CD14-positive monocyte (primary cell): ENCODE measurements around the gene ZEB2. TPM values are rescaled to one million over a fixed set of nuclear protein-coding genes. Genes with fewer than 3 reads are reported as not detected.

Experiments
- DNase-seq, 3 donors: peaks; one replicate each; pipeline ENCODE4 v3.0.0-alpha.2; 2011 to 2022
- H2AFZ ChIP-seq: 2 replicates; pipeline ENCODE4 v1.6.0; 2012; ENCODE audit warnings: mild to moderate bottlenecking, low read depth, low read length, inconsistent platforms; ENCODE audit not compliant: insufficient read depth, poor library complexity, severe bottlenecking
- H3K27ac ChIP-seq, 2 donors: 1 replicate in 1 of 2; 2 replicates in 1 of 2; pipeline ENCODE4 v1.5.1; 2012 to 2013; ENCODE audit warnings: low read length in 2 of 2, control low read depth in 1 of 2, inconsistent platforms in 1 of 2, low read depth in 1 of 2, mild to moderate bottlenecking in 1 of 2
- H3K27me3 ChIP-seq, 2 donors: one replicate each; pipeline versions ENCODE4 v1.6.0 to v1.6.1; 2011 to 2013; ENCODE audit warnings: low read length in 2 of 2; ENCODE audit not compliant: control insufficient read depth in 2 of 2, insufficient read depth in 2 of 2
- H3K36me3 ChIP-seq, 2 donors: replicated peaks in 1 of 2; 1 replicate in 1 of 2; 2 replicates in 1 of 2; pipeline versions ENCODE4 v1.5.1 to v1.6.1; 2012 to 2013; ENCODE audit warnings: low read length in 2 of 2, control low read depth in 1 of 2, inconsistent platforms in 1 of 2, mild to moderate bottlenecking in 1 of 2; ENCODE audit not compliant: insufficient read depth in 2 of 2, control insufficient read depth in 1 of 2
- H3K4me1 ChIP-seq, 2 donors: 1 replicate in 1 of 2; 2 replicates in 1 of 2; pipeline versions ENCODE4 v1.5.1 to v1.6.1; 2012 to 2013; ENCODE audit warnings: low read length in 2 of 2, control low read depth in 1 of 2, inconsistent platforms in 1 of 2, mild to moderate bottlenecking in 1 of 2, moderate library complexity in 1 of 2; ENCODE audit not compliant: insufficient read depth in 2 of 2, control insufficient read depth in 1 of 2
- H3K4me2 ChIP-seq: replicated peaks from 2 replicates; pipeline ENCODE3; 2012; ENCODE audit warnings: low read length, moderate library complexity, mild to moderate bottlenecking; ENCODE audit not compliant: poor library complexity, severe bottlenecking; ENCODE audit errors: extremely low read depth
- H3K4me3 ChIP-seq, 3 experiments: fragments of 200-600 bp in 1 of 3; sonication (generic) in 1 of 3; replicated peaks in 1 of 3; 1 replicate in 2 of 3; 2 replicates in 1 of 3; pipeline ENCODE4 v1.5.1; 2011 to 2013; ENCODE audit warnings: low read length in 3 of 3, mild to moderate bottlenecking in 3 of 3, control low read depth in 2 of 3, low read depth in 2 of 3, inconsistent platforms in 1 of 3, moderate library complexity in 1 of 3
- H3K79me2 ChIP-seq: 2 replicates; pipeline ENCODE4 v1.6.0; 2012; ENCODE audit warnings: mild to moderate bottlenecking, control low read depth, inconsistent platforms, low read length, moderate library complexity; ENCODE audit not compliant: insufficient read depth
- H3K9ac ChIP-seq: 2 replicates; pipeline ENCODE4 v1.6.0; 2017; ENCODE audit warnings: low read length, mild to moderate bottlenecking; ENCODE audit not compliant: insufficient read depth, poor library complexity, severe bottlenecking
- H3K9me3 ChIP-seq, 2 donors: replicated peaks in 1 of 2; 1 replicate in 1 of 2; 2 replicates in 1 of 2; pipeline versions ENCODE4 v1.5.1 to v1.6.1; 2012 to 2013; ENCODE audit warnings: low read length in 2 of 2, control low read depth in 1 of 2; ENCODE audit not compliant: control insufficient read depth in 1 of 2, insufficient read depth in 1 of 2
- H4K20me1 ChIP-seq: 2 replicates; pipeline ENCODE4 v1.6.0; 2012; ENCODE audit warnings: mild to moderate bottlenecking, low read length, control low read depth, moderate library complexity; ENCODE audit not compliant: insufficient read depth
- H3K27ac Mint-ChIP-seq, 7 donors: one replicate each; pipeline ENCODE4 v1.8.0; 2020; ENCODE audit warnings: mild to moderate bottlenecking in 7 of 7, mixed read lengths in 7 of 7, moderate library complexity in 6 of 7, inconsistent platforms in 2 of 7
- H3K27me3 Mint-ChIP-seq, 3 donors: one replicate each; pipeline ENCODE4 v1.8.0; 2021 to 2022; ENCODE audit warnings: low read depth in 3 of 3, mild to moderate bottlenecking in 3 of 3, mixed read lengths in 3 of 3, moderate library complexity in 3 of 3, inconsistent platforms in 1 of 3
- H3K36me3 Mint-ChIP-seq, 2 donors: one replicate each; pipeline ENCODE4 v1.8.0; 2020; ENCODE audit warnings: mixed read lengths in 2 of 2, inconsistent platforms in 1 of 2, mild to moderate bottlenecking in 1 of 2
- H3K4me1 Mint-ChIP-seq: one replicate; pipeline ENCODE4 v1.8.0; 2020; ENCODE audit warnings: mild to moderate bottlenecking, mixed read lengths
- H3K4me3 Mint-ChIP-seq, 2 donors: one replicate each; pipeline ENCODE4 v1.8.0; 2020; ENCODE audit warnings: mild to moderate bottlenecking in 2 of 2, mixed read lengths in 2 of 2, moderate library complexity in 1 of 2
- H3K9me3 Mint-ChIP-seq, 7 donors: one replicate each; pipeline ENCODE4 v1.8.0; 2020 to 2022; ENCODE audit warnings: mixed read lengths in 7 of 7, mild to moderate bottlenecking in 6 of 7, moderate library complexity in 6 of 7, inconsistent platforms in 2 of 7
- CTCF ChIP-seq: fragments of 200-600 bp; IDR thresholded peaks from one replicate; pipeline ENCODE4 v1.8.0; 2022; ENCODE audit warnings: antibody characterized with exemption, mild to moderate bottlenecking
- WGBS: methylation state at CpG from one replicate; pipeline ENCODE4 v1.1.5; 2013; ENCODE audit warnings: missing lambda C conversion rate; ENCODE audit not compliant: insufficient coverage; 5-methylcytosine and 5-hydroxymethylcytosine counted together
- intact Hi-C, 2 donors: fragments of 100-400 bp; cut with micrococcal nuclease; formaldehyde crosslinking; loops; one replicate each; pipeline versions ENCODE4 v1.15.0 to v1.15.1; 2023
- polyA plus RNA-seq, 3 donors: library from polyadenylated mRNA; depleted of rRNA in 1 of 3; unstranded in 2 of 3; stranded (reverse) in 1 of 3; fragments of 300-500 nt in 2 of 3; fragments of >200 nt in 1 of 3; fragmentation: Illumina TruSeq in 2 of 3; gene quantifications; 1 replicate in 2 of 3; 2 replicates in 1 of 3; pipeline ENCODE4 v1.2.3, GENCODE V29; 2012 to 2021

Gene ZEB2
- polyA plus RNA-seq, 3 donors = 76.8 to 325 (median 93.8) TPM

- no peaks in the 10 kb centered on the region for H3K4me1 ChIP-seq
- intact Hi-C loops = no loop called here
- DNase-seq = no peak
- H3K9me3 ChIP-seq = no peaks in the 10 kb centered on the region
- no peak overlapping the region for H3K27ac Mint-ChIP-seq
- no peaks in the 10 kb centered on the region for H3K36me3 Mint-ChIP-seq
- no peak overlapping the region for H3K4me3 ChIP-seq
- H2AFZ ChIP-seq = no peak overlapping the region
- H3K36me3 ChIP-seq = no peaks in the 10 kb centered on the region
- H3K9me3 Mint-ChIP-seq = no peaks in the 10 kb centered on the region
- 100% methylated on average over 1 of the region's 4 CpGs for WGBS
- H3K4me3 Mint-ChIP-seq = no peak overlapping the region
- H3K27me3 Mint-ChIP-seq = peaks cover 0 to 2% (median 0%) of the 10 kb centered on the region in 3 donors
- H3K27me3 ChIP-seq = no peaks in the 10 kb centered on the region
- no peaks in the 10 kb centered on the region for H4K20me1 ChIP-seq
- no peak overlapping the region for H3K27ac ChIP-seq
- H3K79me2 ChIP-seq = no peaks in the 10 kb centered on the region
- no peak overlapping the region for H3K4me2 ChIP-seq
- TF ChIP-seq CTCF = no peak
- peaks cover 3% of the 10 kb centered on the region for H3K4me1 Mint-ChIP-seq
- H3K9ac ChIP-seq = no peak overlapping the region
These were observed 19.4 kb upstream of the ZEB2 start for GRCh38 chr2:144539289-144539782.

GRCh38 chr2:144535300-144535699, 15.4 kb upstream of the ZEB2 start:
- Mint-ChIP-seq H3K36me3 (peaks cover 0 to 1% of the 10 kb centered on the region in 2 donors), H3K9me3 (peaks cover 0 to 3% (median 0%) of the 10 kb centered on the region in 7 donors), H3K27me3 (peaks cover 0 to 2% (median 0%) of the 10 kb centered on the region in 3 donors), H3K4me1 (peaks cover 8% of the 10 kb centered on the region), H3K4me3 (no peak overlapping the region), H3K27ac (no peak overlapping the region)
- no peaks in the 10 kb centered on the region for H3K27me3 ChIP-seq
- peaks cover 0 to 8% of the 10 kb centered on the region in 2 donors for H3K4me1 ChIP-seq
- H2AFZ ChIP-seq = no peak overlapping the region
- H3K36me3 ChIP-seq = no peaks in the 10 kb centered on the region
- no peaks in the 10 kb centered on the region for H3K9me3 ChIP-seq
- intact Hi-C loops = no loop called here
- no peak overlapping the region for H3K27ac ChIP-seq
- H4K20me1 ChIP-seq = no peaks in the 10 kb centered on the region
- no peak overlapping the region for H3K4me2 ChIP-seq
- TF ChIP-seq CTCF = no peak
- no peaks in the 10 kb centered on the region for H3K79me2 ChIP-seq
- H3K9ac ChIP-seq = no peak overlapping the region
- DNase-seq = no peak
- H3K4me3 ChIP-seq = no peak overlapping the region
- WGBS = 100% methylated on average over 1 of the region's 2 CpGs
